Gastroesophageal sphincter (tissue), 3 donors: ENCODE data around the gene DPYD.

ENCODE experiments used
- CTCF ChIP-seq, 4 experiments: fragments of 200-600 bp in 2 of 4; fragments of 450-650 bp in 2 of 4; sonication (generic) in 1 of 4; IDR thresholded peaks; one replicate each; pipeline ENCODE4 v1.5.1; 2017 to 2019; ENCODE audit warnings: antibody characterized with exemption in 4 of 4, mild to moderate bottlenecking in 2 of 4, moderate library complexity in 2 of 4
- POLR2A ChIP-seq, 2 donors: fragments of 450-650 bp; IDR thresholded peaks; one replicate each; pipeline ENCODE4 v1.6.1; 2017; ENCODE audit warnings: antibody characterized with exemption in 2 of 2, mild to moderate bottlenecking in 2 of 2, moderate library complexity in 1 of 2

- TF ChIP-seq POLR2A (IDR thresholded peaks at IDR 0.05) (no peak), CTCF (IDR thresholded peaks at IDR 0.05) (no peak)
Measured at GRCh38 chr1:97685360-97685759, 235.5 kb downstream of the DPYD start.
